HEK293T (cell line): Measurements from ENCODE around the gene BSG.
A peak's percentile ranks its signal among the peaks of the same experiment; 100 is the strongest.

Experiments
- CTCF ChIA-PET: fragments of 350-600 bp; formaldehyde crosslinking; extraction: SDS; loops from one replicate; lab custom pipeline; 2021; ENCODE audit warnings: antibody characterized with exemption, inconsistent platforms; lab: Yijun Ruan, JAX
- POLR2A ChIA-PET: fragments of 350-600 bp; formaldehyde crosslinking; extraction: SDS; loops from one replicate; lab custom pipeline; 2020; ENCODE audit warnings: antibody characterized with exemption, inconsistent platforms; lab: Yijun Ruan, JAX
- DNase-seq: peaks from one replicate; pipeline ENCODE4 v3.0.0; 2012; ENCODE audit warnings: mixed read lengths; ENCODE audit errors: extremely low spot score
- ARNT ChIP-seq: fragments of 450-650 bp; IDR thresholded peaks from 2 replicates; pipeline ENCODE4 v1.6.1; 2017; ENCODE audit warnings: mild to moderate bottlenecking
- BHLHE40 ChIP-seq: fragments of 450-650 bp; IDR thresholded peaks from 2 replicates; pipeline ENCODE4 v1.6.1; 2016; ENCODE audit warnings: mild to moderate bottlenecking, moderate library complexity, borderline replicate concordance
- CTBP1 ChIP-seq: fragments of 450-650 bp; IDR thresholded peaks from 2 replicates; pipeline ENCODE4 v1.6.1; 2016; ENCODE audit warnings: borderline replicate concordance
- ELF4 ChIP-seq: fragments of 450-650 bp; IDR thresholded peaks from 2 replicates; pipeline ENCODE4 v1.6.1; 2017; ENCODE audit warnings: antibody characterized with exemption
- FOXA1 ChIP-seq: fragments of 450-650 bp; IDR thresholded peaks from 2 replicates; pipeline ENCODE4 v1.6.1; 2016; ENCODE audit warnings: mild to moderate bottlenecking
- FOXK2 ChIP-seq: fragments of 450-650 bp; IDR thresholded peaks from 2 replicates; pipeline ENCODE4 v1.6.1; 2016; ENCODE audit warnings: mild to moderate bottlenecking
- FOXM1 ChIP-seq: fragments of 450-650 bp; IDR thresholded peaks from 2 replicates; pipeline ENCODE4 v1.6.1; 2017; ENCODE audit warnings: mild to moderate bottlenecking, borderline replicate concordance
- HDGF ChIP-seq: fragments of 450-650 bp; IDR thresholded peaks from 2 replicates; pipeline ENCODE4 v1.6.1; 2017; ENCODE audit warnings: antibody characterized with exemption, borderline replicate concordance
- L3MBTL2 ChIP-seq: fragments of 450-650 bp; conservative IDR thresholded peaks from 2 replicates; pipeline ENCODE4 v1.6.1; 2016; ENCODE audit warnings: mild to moderate bottlenecking
- LEF1 ChIP-seq: fragments of 450-650 bp; IDR thresholded peaks from 2 replicates; pipeline ENCODE4 v1.6.1; 2017; ENCODE audit warnings: mild to moderate bottlenecking, borderline replicate concordance
- NFRKB ChIP-seq: fragments of 450-650 bp; IDR thresholded peaks from 2 replicates; pipeline ENCODE4 v1.6.1; 2016; ENCODE audit warnings: mild to moderate bottlenecking, moderate library complexity
- PKNOX1 ChIP-seq: fragments of 450-650 bp; IDR thresholded peaks from 2 replicates; pipeline ENCODE4 v1.6.1; 2016
- SP1 ChIP-seq: fragments of 450-650 bp; IDR thresholded peaks from 2 replicates; pipeline ENCODE4 v1.6.1; 2017
- SUZ12 ChIP-seq: fragments of 450-650 bp; IDR thresholded peaks from 2 replicates; pipeline ENCODE4 v1.6.1; 2016; ENCODE audit warnings: mild to moderate bottlenecking
- TARDBP ChIP-seq: fragments of 450-650 bp; IDR thresholded peaks from 2 replicates; pipeline ENCODE4 v1.6.1; 2016
- ZNF384 ChIP-seq: fragments of 450-650 bp; IDR thresholded peaks from 2 replicates; pipeline ENCODE4 v1.6.1; 2016

Gene BSG

GRCh38 chr19:589693-590395 lies 17.4 kb downstream of the BSG start, which contains the start of gene HCN2:
Gene HCN2 (plus strand): TSS chr19:589881. CDS start chr19:589946, 65 bp downstream.
- DNase-seq, result peak; percentile 58
- ChIA-PET CTCF (no interaction called here), POLR2A (no interaction called here)
- TF ChIP-seq BHLHE40 (no peak), PKNOX1 (no peak), FOXK2 (no peak), ZNF384 (no peak), LEF1 (no peak), SUZ12 (no peak), HDGF (no peak), L3MBTL2 (no peak), SP1 (no peak), ELF4 (no peak), NFRKB (no peak), FOXA1 (no peak), CTBP1 (no peak), TARDBP (no peak), FOXM1 (no peak)

- ChIA-PET POLR2A (no interaction called here), CTCF (no interaction called here)
- no peak for DNase-seq
- TF ChIP-seq LEF1 (no peak), HDGF (no peak), FOXK2 (no peak), NFRKB (no peak), SUZ12 (no peak), BHLHE40 (no peak), ARNT (no peak)
Observed at GRCh38 chr19:590396-590745, 18.0 kb downstream of the BSG start.

- DNase-seq, result no peak
- POLR2A ChIA-PET, result no interaction called here
- TF ChIP-seq ELF4 (no peak), NFRKB (no peak), SP1 (no peak), TARDBP (no peak), L3MBTL2 (no peak), BHLHE40 (no peak), HDGF (no peak), LEF1 (no peak), FOXA1 (no peak), SUZ12 (no peak), PKNOX1 (no peak), ZNF384 (no peak), FOXM1 (no peak), CTBP1 (no peak), ARNT (no peak), FOXK2 (no peak)
- CTCF ChIA-PET, result no interaction called here
Observed at GRCh38 chr19:590750-591098, 18.3 kb downstream of the BSG start.

GRCh38 chr19:591099-591958 lies 18.9 kb downstream of the BSG start:
- TF ChIP-seq ARNT (no peak), SUZ12 (no peak), CTBP1 (no peak), BHLHE40 (no peak), HDGF (no peak)
- CTCF ChIA-PET, result no interaction called here
- DNase-seq, result no peak
- POLR2A ChIA-PET, result no interaction called here

- TF ChIP-seq SUZ12, result no peak
- no peak for TF ChIP-seq FOXK2
- TF ChIP-seq TARDBP, result no peak
- TF ChIP-seq SP1, result no peak
- CTCF ChIA-PET, result no interaction called here
Observed at GRCh38 chr19:592101-592500, 19.7 kb downstream of the BSG start.

GRCh38 chr19:593055-593454 lies 20.7 kb downstream of the BSG start:
- POLR2A ChIA-PET, result no interaction called here
- CTCF ChIA-PET, result no interaction called here
- no peak for DNase-seq
- TF ChIP-seq TARDBP (no peak), L3MBTL2 (no peak), ARNT (no peak), FOXM1 (no peak), ELF4 (no peak)

More at GRCh38 chr19:592101-592500, 19.7 kb downstream of the BSG start:
- POLR2A ChIA-PET, result no interaction called here
- DNase-seq, result no peak

GRCh38 chr19:593505-593904 lies 21.1 kb downstream of the BSG start:
- TF ChIP-seq FOXK2 (no peak), PKNOX1 (no peak), BHLHE40 (no peak)
- ChIA-PET POLR2A (no interaction called here), CTCF (no interaction called here)
- DNase-seq, result no peak
